D721Med (cell line): ENCODE measurements around the gene PBRM1.
A peak's percentile ranks its signal among the peaks of the same experiment; 100 is the strongest.
"Not testable (repeated sequence)": the region's sequence is repeated elsewhere in the genome, so short reads cannot be mapped to it uniquely, and the experiment has no call there.

Experiments used
- DNase-seq: peaks from one replicate; pipeline ENCODE4 v3.0.0; 2011; ENCODE audit warnings: low spot score; ENCODE audit not compliant: insufficient read length
- FAIRE-seq: peaks from 2 replicates; lab custom pipeline; 2011; peaks lifted over from hg19 to GRCh38; lab: Jason Lieb, UNC
- TF ChIP-seq, protein P1 (sequence below): IDR thresholded peaks from 2 replicates; pipeline ENCODE4 v1.5.1; 2012; ENCODE audit warnings: mild to moderate bottlenecking, control low read depth; ENCODE audit not compliant: insufficient read depth; ENCODE audit errors: missing control alignments

PBRM1 gene

DNA sequence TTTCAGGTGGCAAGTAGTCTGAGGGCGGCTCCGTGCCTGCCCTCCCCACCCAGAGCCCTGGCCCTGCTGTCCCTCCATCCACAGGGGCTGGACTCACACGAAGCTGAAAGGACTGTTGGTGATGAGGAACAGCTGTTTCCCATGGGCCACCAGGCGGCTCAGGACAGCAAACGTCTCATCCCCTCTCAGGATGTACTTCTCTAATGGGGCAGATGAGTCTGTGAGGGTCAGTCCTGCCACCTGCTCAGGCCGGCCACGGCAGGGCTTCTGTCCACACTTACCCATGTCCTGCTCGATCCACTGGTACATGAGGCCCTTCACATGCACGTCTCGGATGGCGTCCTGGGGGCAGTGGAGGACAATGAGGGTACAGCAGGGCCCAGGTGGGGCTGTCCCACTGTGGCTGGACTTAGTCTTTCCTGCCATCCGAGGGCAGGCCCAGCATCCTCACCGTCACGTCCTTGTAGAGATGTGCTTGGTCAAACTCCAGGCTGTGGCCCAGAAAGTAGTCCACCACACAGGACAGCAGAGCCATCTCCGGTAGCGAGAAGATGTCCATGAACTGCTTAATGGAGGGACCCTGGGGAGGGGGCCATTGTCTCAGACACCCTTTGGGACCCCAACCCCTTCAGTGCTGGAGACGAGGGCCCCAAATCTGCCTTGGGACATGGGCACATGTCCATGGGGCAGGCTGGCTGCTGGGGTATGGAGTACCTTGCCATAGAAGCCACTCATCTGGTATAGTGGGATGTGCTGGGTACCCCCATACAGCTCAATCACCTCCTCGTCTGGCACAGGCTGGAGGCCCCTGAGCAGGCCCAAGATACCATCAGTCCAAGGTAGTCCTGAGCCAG, 157.8 kb downstream of the PBRM1 start:
- DNase-seq (peak; percentile 16), FAIRE-seq (no peak)
- TF ChIP-seq, protein P1, sequence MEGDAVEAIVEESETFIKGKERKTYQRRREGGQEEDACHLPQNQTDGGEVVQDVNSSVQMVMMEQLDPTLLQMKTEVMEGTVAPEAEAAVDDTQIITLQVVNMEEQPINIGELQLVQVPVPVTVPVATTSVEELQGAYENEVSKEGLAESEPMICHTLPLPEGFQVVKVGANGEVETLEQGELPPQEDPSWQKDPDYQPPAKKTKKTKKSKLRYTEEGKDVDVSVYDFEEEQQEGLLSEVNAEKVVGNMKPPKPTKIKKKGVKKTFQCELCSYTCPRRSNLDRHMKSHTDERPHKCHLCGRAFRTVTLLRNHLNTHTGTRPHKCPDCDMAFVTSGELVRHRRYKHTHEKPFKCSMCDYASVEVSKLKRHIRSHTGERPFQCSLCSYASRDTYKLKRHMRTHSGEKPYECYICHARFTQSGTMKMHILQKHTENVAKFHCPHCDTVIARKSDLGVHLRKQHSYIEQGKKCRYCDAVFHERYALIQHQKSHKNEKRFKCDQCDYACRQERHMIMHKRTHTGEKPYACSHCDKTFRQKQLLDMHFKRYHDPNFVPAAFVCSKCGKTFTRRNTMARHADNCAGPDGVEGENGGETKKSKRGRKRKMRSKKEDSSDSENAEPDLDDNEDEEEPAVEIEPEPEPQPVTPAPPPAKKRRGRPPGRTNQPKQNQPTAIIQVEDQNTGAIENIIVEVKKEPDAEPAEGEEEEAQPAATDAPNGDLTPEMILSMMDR = no peak

DNA sequence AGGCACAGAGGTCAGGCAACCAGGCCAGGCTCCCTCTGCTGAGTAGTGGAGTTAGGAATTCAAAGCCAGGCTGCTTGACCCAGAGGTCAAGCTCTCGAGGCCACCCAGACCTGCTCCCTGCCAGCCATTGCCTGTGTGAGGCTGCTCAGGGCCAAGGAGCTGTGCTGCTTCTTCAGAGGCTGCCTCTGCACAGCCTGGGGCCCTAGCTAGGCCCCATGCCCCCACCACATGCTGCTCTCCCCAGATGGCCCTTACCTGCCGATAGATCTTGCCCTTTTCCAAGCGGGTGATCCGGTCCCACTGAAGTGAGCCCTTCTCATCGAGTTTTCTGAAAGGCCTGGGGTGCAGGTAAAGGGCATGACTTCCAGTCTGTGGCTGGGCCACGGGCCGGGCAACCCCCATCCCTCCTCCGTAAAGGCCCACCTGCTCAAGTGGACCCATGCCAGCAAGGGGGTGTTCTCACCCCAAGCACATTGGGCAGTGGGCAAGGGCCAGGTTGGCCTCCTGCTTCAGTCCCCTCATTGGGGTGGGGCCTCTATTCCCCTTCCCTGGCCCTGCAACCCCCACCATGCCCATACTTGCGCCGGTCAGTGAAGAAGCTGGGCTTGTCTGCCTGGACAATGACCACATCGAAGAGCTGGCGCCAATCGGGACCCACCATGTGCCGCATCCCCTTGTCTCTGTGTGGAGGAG, 158.5 kb downstream of the PBRM1 start:
- FAIRE-seq = no peak
- TF ChIP-seq, protein P1 = no peak
- DNase-seq = peak; percentile 13

DNA sequence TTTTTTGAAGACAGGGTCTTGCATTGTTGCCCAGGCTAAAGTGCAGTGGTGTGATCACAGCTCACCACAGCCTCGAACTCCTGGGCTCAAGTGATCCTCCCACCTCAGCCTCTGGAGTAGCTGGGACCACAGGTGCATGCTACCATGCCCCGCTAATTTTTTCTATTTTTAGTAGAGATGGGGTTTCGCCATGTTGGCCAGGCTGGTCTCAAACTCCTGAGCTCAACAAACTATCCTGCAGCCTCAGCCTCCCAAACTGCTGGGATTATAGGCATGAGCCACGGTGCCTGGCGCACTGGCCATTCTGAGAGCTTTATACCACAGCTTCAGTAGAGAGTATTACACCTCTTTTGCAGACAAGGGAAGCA, 159.1 kb downstream of the PBRM1 start:
- DNase-seq, FAIRE-seq: not testable (repeated sequence)

DNA sequence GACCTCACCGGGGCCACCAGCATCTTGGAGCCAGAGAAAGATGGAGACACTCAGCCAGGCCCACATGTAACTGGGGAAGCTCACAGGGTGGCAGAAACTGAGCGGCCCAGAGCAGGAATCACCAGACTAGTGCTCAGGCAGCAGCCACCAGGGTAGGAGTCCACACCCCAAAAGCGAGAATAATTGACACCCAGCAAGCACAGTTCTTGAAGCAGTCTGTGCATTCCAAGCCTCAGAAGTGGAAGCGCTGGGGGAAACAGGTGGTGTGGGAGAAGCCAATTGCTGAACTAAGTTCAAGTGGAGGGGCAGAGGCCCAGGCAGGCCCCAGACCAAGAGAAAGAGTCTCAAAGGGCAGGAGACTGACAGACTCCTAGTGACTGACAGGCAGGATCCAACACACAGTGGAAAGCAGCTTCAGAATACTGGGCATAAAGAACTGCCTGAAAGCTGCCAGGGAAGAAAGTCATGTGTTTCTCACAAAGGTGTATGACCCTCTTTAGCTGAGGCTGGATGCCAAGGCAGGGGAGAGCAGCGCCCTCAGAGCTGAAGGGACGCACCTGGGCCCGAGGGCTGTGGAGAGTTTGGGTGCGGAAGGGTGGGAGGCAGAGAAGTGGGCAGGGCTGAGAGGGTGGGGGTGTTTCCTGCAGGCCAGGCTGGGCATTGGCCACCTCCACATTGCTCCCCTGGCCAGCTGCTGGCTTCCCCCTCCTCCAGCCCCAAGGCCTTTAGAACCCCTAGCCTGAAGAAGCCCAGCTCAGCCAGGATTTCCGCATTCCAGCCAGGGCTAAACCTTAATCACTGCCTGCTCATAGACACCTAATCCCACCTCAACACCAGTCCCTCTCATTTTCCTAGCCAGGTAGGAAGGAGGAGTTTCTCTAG, 159.8 kb downstream of the PBRM1 start:
- DNase-seq (peak; percentile 55), FAIRE-seq (no peak)
- TF ChIP-seq, protein P1 = no peak

DNA sequence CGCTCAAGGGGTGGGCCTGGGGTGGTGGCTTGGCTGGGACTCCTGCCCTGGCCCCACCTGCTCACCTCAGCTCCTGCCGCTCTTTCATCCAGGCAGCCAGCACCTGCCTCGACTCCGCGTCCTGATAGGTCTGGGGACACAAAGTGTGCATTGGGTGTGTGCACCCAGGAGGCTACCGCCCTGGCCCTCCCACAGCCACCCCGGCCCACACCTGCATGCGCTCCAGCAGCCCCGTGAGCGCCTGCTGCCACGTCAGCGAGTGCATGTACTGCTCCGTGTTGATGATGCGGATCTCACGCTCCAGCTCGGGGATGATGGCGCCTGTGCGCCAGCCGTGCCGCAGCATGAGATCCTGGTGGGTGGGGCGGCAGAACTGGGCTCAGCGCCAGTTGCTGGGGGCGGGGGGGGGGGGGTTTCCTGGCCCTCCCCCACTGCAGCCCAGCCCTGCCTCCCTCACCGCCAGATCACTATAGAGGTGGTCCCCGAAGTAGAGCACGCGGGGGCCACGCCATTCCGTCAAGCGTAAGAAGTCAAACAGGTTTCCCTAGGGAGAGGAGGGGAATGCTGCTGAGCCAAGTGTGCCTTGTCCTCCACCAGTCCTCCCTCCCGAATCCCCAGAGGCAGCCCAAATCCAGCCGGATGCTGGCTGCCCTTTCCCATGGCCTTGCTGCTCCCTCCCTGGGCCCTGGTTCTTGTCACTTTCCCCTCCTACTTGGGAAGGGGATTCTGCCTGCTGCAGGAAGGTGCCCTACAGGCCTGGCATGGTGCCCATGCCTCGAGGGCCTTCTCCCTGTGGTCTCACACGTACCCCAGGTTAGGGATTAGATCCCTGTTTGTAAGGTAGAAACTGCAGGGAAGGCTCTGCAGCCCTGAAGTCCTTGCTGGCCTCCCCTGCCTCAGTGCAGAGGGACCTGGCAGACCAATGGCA, 160.7 kb downstream of the PBRM1 start:
- TF ChIP-seq, protein P1 = no peak
- FAIRE-seq (no peak), DNase-seq (peak; percentile 26)

DNA sequence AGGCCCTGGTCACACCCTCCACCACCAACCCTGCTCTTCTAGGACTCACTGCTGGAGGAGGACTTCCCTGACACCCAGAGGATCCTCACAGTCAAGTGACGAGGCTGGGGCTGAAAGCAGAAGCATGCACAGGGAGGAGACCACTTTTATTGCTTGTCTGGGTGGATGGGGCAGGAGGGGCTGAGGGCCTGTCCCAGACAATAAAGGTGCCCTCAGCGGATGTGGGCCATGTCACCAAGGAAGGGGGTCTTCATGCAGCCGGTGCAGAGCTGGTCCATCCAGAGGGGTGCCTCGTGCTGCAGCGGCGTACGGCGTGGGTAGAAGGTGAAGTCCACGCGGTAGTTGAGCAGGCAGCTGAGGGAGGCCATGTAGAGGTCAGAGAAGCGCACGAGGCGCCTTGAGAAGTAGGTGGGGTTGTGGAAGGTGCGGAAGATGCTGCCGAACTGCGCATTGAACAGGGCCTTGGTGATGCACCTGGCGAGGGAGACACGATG, 161.4 kb downstream of the PBRM1 start:
- FAIRE-seq (no peak), DNase-seq (peak; percentile 16)

More for the DNA sequence above, 161.4 kb downstream of the PBRM1 start:
- TF ChIP-seq, protein P1 = no peak
